GM18868 (cell line): ENCODE results near the gene STEAP3.
A peak's percentile ranks its signal among the peaks of the same experiment; 100 is the strongest.

ENCODE experiments used
- ATAC-seq: cut with Tn5 transposase; IDR thresholded peaks from one replicate; pipeline ENCODE4 v1.9.1; 2021; ENCODE audit warnings: mild to moderate bottlenecking, moderate library complexity; ENCODE audit not compliant: unreplicated experiment

The STEAP3 gene

DNA sequence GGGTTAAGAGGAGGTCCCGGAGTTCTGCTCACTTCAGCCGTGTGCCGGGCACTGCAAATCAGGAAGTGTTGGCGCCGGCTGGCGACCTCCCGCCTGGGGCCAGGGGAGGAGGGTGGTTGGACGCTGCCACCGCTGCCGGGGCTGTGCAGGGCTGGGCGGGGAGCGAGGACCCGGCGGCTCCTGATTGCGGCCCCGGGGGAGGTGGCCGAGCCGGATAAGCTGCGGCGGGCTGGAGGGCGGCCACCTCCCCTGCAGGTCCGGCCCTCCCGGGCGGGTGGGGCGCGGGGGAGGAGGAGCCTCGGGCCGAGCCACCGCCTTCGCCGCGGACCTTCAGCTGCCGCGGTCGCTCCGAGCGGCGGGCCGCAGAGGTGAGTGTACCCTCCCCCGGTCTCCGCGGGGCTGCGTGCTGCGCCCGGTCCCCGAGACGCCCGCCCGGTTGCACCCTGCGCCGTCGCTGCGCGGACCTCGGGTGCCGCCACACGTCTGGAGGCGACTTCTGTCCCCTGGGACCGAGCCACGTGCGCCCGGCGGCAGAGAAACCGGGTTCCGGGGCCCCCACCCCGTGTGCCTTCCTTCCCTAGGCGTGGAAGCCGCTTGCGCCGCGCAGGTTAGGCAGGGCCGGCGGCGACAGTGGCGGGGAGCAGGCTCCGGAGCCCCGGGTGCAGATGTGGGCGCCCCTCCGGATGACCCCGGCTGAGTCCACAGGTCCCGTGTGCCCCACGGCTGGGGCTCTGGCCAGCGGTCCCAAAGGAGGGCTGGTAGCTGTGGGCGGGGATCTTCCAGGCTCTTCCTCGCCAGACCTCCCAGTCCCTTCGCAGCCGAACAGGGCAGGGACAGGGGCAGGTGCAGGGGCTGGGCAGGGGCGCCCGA, at the start of gene STEAP3:
Gene STEAP3 (plus strand): TSS at position 314 of the 870 bp plus-strand sequence. CDS start 7,179 bp downstream, outside the sequence.
- ATAC-seq: peak; percentile 69

GRCh38 chr2:119174216-119174992, 49.2 kb upstream of the STEAP3 start:
- ATAC-seq: peak; percentile 89

DNA sequence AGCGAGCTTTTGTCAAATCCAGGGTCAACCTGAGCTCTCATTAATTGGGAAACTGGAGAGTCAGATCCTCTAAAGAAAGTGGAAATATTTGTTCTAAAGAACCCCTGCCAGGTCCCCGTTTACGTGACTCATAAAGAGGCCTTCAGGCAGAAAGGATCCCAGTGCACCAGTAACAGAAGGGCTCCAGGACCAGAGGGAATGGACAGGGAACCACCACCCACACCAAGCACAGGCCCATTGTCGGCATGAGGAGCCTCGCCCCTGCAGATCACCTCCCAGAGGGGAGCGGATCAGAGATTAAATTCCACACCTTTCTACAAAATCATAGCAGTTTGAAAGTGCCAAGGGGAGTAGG, 48.7 kb upstream of the STEAP3 start:
- no peak for ATAC-seq

GRCh38 chr2:119175517-119175916, 48.1 kb upstream of the STEAP3 start:
- ATAC-seq: no peak

DNA sequence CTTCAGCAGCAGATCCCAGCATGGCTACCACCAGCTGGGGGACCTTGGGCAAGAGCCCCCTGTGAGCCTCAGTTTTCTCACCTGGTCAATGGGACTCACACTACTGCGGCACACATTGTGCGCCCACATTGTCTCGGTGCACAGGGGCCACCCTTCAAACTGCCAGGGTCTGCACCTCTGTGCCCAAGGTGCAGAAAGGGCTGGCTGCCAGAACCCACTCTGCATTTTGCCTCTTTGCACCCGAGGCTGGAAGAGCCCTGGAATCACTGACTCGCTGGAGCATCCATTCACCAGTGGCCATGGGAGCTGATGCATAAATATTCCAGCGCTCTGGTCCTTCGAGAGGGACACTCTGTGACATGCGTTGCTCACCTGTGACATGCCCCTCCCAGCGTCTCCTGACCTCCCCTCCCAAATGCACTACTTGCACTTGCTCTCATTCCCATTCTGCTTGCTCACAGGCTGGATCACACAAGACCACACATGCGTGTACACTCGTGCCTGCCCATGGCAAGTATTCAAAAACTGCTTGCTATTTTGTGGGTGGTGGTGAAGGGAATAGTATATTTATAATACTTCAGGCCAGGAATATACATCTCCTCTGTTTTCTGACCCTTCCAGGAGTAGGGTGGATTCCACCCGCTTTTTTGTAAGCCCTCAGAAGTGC, 46.3 kb upstream of the STEAP3 start:
- no peak for ATAC-seq

- no peak for ATAC-seq
Measured at GRCh38 chr2:119177838-119178190, 45.8 kb upstream of the STEAP3 start.

DNA sequence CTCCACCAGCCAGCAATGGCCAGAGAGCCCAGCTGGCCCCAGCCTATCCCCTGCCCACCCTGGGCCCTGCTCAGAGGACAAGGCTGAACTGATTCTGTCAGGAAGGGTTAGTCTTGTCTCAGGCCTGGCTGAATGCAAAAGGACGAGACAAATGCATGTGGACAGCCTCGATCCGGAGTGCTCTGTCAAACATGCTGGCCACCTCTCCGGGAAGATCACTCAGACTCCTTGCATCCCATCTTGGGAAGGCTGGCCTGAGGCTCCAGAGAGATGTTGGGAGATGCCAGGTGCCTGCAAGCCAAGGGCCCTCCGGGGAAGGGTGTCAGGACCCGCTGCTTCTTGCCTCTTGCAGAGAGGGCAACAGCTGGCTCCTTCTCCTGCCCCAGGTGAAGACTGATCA, 44.9 kb upstream of the STEAP3 start:
- no peak for ATAC-seq

- ATAC-seq: no peak
Measured at GRCh38 chr2:119179202-119179601, 44.4 kb upstream of the STEAP3 start.

GRCh38 chr2:119179991-119180390, 43.6 kb upstream of the STEAP3 start:
- ATAC-seq: no peak

DNA sequence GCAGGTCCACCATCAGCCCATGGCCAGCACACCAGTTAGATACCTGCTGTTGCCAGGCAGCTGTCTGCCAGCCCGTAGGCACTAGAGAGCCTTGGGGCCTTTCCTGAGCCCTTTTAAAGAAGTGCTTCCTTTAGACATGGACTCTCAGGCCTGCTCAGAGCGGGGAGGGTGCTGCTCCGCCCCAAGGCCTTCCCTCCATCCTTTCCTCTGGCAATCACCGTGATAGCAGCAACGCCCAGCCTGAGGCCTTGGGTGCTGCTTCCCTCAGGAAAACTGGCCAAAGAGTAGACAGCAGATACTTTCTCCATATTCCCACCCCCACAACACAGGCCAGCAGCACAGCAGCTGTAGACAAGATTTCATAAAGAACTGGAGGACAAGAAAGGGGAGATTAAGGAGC, 42.7 kb upstream of the STEAP3 start:
- ATAC-seq: no peak

- no peak for ATAC-seq
Measured at GRCh38 chr2:119181391-119181790, 42.2 kb upstream of the STEAP3 start.

- ATAC-seq: no peak
Measured at GRCh38 chr2:119181791-119182445, 41.7 kb upstream of the STEAP3 start.

DNA sequence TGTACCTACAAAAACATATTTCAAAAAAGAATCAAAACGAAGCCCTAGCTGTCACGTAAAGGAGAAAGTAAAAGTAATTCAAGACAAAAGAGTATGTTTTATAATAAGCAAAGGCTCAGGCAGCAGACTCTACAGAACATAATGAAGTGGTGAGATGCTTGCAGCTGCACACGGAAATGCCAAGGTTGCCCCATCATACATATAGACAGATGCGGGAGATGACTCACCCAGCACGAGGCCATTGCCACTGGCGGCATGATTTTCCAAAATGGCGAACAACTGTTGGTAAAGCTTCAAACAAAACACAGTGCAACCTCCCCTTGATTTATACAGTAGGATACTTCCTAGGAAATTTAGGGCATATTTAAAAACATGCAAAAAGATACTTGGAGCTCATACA, 39.1 kb upstream of the STEAP3 start:
- ATAC-seq: no peak

DNA sequence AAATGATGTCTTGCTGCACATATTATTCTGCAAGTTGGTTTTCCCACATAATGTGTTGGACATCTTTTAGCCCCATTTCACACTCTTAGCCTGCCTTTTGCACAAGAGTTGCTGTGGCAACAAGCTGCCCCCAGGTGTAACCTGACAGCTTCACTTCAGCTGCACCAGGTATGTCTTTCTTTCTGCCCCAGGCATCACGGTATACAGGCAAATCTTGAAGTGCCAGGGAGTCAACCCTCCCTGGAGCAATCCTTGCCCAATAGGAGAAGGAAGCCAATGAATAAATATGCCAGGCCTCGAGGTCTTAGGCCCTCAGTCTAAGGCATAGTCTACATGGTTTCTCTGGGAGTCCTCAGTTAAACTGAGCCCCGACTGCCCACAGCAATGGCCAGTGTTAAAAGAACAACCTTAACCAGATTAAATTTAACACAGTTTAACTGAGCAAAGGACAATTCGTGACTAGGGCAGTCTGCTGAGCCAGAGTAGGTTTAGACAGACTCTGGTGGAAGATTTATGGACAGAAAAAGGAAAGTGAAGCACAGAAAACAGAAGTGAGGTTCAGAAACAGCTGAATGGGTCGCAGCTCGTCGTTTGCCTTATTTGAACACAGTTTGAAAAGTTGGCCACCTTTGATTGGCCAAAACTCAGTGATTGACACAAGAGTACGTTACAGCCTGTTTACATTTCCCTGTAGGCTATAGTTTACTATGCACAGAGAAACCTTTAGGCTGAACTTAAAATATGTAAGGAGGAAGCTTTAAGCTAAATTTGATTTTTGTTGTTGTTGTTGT, 33.1 kb upstream of the STEAP3 start:
- no peak for ATAC-seq

- ATAC-seq: no peak
Measured at GRCh38 chr2:119192893-119193292, 30.7 kb upstream of the STEAP3 start.

DNA sequence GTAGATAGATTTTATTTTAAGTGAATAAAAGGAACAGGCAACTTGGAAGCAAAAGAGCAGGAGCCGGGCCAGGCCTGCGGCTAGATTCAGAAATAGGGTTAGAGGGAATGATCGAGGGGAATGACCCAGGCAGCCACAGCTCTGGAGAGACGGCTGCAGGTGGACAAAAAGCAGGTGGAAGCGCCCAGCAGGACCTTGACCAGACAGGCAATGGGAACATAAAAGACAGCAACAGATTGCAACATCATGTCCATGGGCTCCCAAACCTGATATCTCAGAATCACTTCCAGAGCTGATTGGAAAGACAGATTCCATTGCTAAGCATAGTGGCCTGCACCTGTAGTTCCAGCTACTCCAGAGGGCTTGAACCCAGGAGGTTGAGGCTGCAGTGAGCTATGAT, 28.6 kb upstream of the STEAP3 start:
- no peak for ATAC-seq

- no peak for ATAC-seq
Measured at GRCh38 chr2:119195887-119196286, 27.7 kb upstream of the STEAP3 start.

DNA sequence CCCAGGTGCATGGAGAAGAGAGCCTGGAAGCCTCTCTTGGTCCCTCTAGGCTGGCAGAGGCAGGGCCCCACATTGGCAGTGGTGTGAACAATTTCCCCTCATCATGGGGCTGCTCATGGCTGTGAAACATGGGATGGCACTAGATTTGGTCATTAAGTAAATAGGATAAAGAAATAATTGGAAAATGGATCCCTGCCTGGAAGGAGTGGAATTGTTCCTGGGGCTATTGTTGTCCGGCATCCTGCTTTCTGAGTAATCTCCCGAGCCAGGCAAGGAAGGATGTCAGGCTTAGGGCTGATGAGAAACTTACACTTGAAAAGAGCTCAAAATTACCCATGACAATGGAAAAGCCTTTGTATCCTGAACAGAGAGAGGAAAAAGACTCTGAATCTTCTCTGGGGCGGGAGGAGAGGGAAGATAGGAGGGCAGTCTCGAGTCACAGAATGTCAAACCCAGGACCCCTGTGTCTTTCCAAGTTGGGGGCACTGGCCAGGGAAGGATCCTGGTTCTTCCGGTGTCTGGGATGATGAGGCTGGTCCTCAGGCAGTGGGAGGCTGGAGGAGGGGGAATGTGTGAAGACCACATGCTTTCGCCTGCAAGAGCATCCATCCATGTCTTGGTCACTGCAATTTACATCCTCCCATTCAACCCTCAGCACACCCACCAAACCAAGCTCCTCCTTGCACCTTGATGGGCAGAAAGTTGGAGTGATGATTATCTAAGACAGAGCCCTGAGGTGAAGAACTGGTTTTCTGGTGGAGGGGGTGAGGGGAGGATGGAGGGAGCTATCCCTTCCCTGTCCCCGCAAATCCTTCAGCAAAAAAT, 27.1 kb upstream of the STEAP3 start:
- no peak for ATAC-seq

DNA sequence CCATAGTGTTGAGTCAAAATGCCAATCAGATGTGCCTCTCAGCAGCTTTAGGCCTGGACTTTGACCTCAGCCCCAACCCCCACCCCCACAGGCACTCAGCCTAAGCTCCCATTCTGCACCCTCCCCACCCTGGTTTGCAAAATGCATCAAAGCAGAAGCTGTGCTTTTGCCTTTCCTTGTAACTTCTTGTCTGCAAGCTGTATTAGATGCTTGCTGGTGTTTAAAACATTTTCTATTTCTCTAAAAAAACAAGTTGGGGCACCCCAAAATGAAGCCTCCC, 26.6 kb upstream of the STEAP3 start:
- ATAC-seq: no peak
